ENCODE measurements around the gene SLC25A48. TPM values are rescaled to one million over a fixed set of nuclear protein-coding genes. Genes with fewer than 3 reads are reported as not detected.

SLC25A48 gene, protein sequence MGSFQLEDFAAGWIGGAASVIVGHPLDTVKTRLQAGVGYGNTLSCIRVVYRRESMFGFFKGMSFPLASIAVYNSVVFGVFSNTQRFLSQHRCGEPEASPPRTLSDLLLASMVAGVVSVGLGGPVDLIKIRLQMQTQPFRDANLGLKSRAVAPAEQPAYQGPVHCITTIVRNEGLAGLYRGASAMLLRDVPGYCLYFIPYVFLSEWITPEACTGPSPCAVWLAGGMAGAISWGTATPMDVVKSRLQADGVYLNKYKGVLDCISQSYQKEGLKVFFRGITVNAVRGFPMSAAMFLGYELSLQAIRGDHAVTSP
- not detected in 2 replicates for total RNA-seq

DNA sequence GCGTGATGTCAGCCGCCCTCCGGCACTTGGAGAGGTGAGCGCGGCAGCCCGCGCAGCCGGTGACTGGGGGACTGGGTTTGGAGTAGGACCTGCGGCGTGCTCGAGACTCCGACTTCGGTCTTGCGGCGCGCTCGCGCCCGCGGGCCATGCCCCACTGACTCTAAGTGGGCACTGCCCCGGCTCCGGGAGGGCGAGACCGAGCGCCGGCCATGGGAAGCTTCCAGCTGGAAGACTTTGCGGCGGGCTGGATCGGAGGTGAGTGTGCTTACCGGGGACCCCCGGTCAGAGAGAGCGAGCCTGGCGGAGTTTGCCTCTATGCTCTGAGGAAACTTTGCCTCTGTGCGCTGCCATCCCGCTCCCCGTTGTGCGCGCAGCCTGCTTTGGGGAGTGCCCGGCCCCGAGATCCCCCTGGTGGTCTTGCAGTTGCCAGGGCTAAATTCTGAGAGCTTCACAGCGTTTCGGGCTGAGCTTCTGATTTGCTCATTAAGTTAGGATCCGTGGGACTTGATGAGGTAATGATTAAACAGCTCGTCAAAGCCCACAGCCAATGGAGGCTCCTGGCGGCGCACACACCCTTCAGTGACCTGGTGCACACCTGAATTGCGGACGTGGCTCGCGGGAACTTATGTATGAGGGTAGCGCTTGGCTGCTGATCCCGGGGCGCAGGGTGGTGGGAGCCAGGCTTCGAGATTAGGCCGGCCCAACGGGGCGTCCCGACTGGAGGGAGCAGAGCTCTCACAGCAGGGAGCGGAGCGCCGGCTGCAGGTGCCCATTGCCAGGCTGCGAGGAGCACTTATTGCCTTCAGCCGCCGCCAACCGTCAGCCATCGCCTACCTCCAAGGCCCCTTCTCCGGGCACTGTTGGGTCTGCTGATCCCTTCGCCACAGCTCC, at the start of gene SLC25A48:
Gene SLC25A48 (plus strand): TSS at position 25 of the 891 bp plus-strand sequence. CDS start 185 bp downstream, at position 210.

DNA sequence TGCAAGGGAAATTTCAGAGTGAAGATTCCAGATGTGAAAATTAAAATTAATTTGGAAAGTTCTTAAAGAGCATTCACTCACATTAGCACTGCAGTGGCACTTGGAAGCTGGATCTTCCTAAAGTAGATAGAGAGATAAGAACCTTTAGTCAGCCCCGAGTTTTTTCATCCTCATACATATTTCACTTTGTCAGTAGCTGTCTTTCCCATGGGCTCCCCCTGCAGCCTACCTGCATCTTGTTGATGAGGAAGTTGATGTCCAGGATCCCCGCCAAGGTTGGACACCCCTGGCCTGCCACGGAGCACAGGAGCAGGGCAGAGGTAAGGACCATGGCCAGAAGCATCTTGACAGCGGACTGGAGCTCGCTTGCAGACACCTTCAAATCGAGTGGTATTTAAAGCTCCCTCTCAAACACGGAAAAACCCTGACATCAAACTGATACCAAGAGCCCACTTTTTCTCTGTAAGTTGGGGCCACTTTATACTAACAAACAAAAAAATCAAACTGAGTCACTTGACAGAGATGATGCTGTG, 61.1 kb downstream of the SLC25A48 start, which contains the start of gene IL9:
Gene IL9 (minus strand): TSS at position 368 of the 533 bp plus-strand sequence. CDS start 25 bp downstream, at position 343.

Small RNA genes lying within 50 kb of the gene (small RNA-seq; reads per million reads assigned to genes)
- gene MIR5692C1: not detected

Other genes with a start within 250 kb of the SLC25A48 start
- gene IL9, start 61.2 kb downstream of the SLC25A48 start, total RNA-seq: not detected in 2 replicates
- not detected in 2 replicates for gene LECT2, start 120.3 kb downstream of the SLC25A48 start, total RNA-seq
- gene TGFBI, start 194.3 kb downstream of the SLC25A48 start, total RNA-seq: 1,753 and 2,703 TPM in 2 replicates

Data from articular chondrocyte of knee joint (primary cell).